ENCODE data around the gene FURIN.

FURIN gene

GRCh38 chr15:90828111-90828510 lies 40.3 kb upstream of the FURIN start:
- Histone ChIP-seq H3K27ac (replicated peaks) (no peak overlapping the region), H3K4me3 (replicated peaks; ENCODE audit: insufficient read depth, low read length) (no peak overlapping the region), H3K27me3 (ENCODE audit: insufficient read depth, poor library complexity, severe bottlenecking) (no peaks in the 10 kb centered on the region)
- no peak for TF ChIP-seq REST (IDR thresholded peaks at IDR 0.05; ENCODE audit: insufficient replicate concordance, low read depth)
- DNase-seq (ENCODE audit: low read depth in 1 of 2, low spot score in 1 of 2): no peak

GRCh38 chr15:90829126-90829525 lies 39.3 kb upstream of the FURIN start:
- no peak for TF ChIP-seq POLR2AphosphoS5 (IDR thresholded peaks at IDR 0.05; ENCODE audit: low read depth)
- no peak for TF ChIP-seq GABPA (IDR thresholded peaks at IDR 0.05; ENCODE audit: low read depth)
- TF ChIP-seq CTCF (IDR thresholded peaks at IDR 0.05; ENCODE audit: insufficient read depth, low read length): no peak
- no peak for TF ChIP-seq SPI1 (IDR thresholded peaks at IDR 0.05; ENCODE audit: borderline replicate concordance, low read depth)
- no peak for TF ChIP-seq REST (IDR thresholded peaks at IDR 0.05; ENCODE audit: insufficient replicate concordance, low read depth)
- no peak overlapping the region for H3K4me3 ChIP-seq (replicated peaks; ENCODE audit: insufficient read depth, low read length)
- no peaks in the 10 kb centered on the region for H3K27me3 ChIP-seq (ENCODE audit: insufficient read depth, poor library complexity, severe bottlenecking)
- no peak for DNase-seq (ENCODE audit: low read depth in 1 of 2, low spot score in 1 of 2)
- peak overlapping the region; percentile 68 for H3K27ac ChIP-seq (replicated peaks)

- DNase-seq (ENCODE audit: low read depth in 1 of 2, low spot score in 1 of 2): peak; percentile 57 to 91
- H3K27me3 ChIP-seq (ENCODE audit: insufficient read depth, poor library complexity, severe bottlenecking): no peaks in the 10 kb centered on the region
- no peak for TF ChIP-seq REST (IDR thresholded peaks at IDR 0.05; ENCODE audit: insufficient replicate concordance, low read depth)
- no peak for TF ChIP-seq CTCF (IDR thresholded peaks at IDR 0.05; ENCODE audit: insufficient read depth, low read length)
- TF ChIP-seq SPI1 (IDR thresholded peaks at IDR 0.05; ENCODE audit: borderline replicate concordance, low read depth): 0 out of 2 replicates have a peak, but pooled peaks have one; percentile 10
- no peak for TF ChIP-seq GABPA (IDR thresholded peaks at IDR 0.05; ENCODE audit: low read depth)
- peak; percentile 26; the same call in 1 of the 2 replicates for TF ChIP-seq POLR2AphosphoS5 (IDR thresholded peaks at IDR 0.05; ENCODE audit: low read depth)
- peak overlapping the region; percentile 68 for H3K27ac ChIP-seq (replicated peaks)
- H3K4me3 ChIP-seq (replicated peaks; ENCODE audit: insufficient read depth, low read length): no peak overlapping the region
These were observed 38.4 kb upstream of the FURIN start for GRCh38 chr15:90829942-90830440.

All from HL-60 (cell line).